ENCODE data around the gene USF2.
"Not testable (repeated sequence)": the region's sequence is repeated elsewhere in the genome, so short reads cannot be mapped to it uniquely, and the experiment has no call there.

Gene USF2

GRCh38 chr19:35285465-35285864 is 16.7 kb downstream of the USF2 start:
- DNase-seq: not testable (repeated sequence)

- DNase-seq: not testable (repeated sequence)
Observed at GRCh38 chr19:35286101-35286500, 17.3 kb downstream of the USF2 start.

GRCh38 chr19:35287713-35288112 is 19.0 kb downstream of the USF2 start:
- DNase-seq: no peak

GRCh38 chr19:35288331-35288730 is 19.6 kb downstream of the USF2 start:
- no peak for DNase-seq

- DNase-seq: no peak
Observed at GRCh38 chr19:35288906-35289305, 20.1 kb downstream of the USF2 start.

- no peak for DNase-seq
Observed at GRCh38 chr19:35290381-35291127, 21.8 kb downstream of the USF2 start.

- no peak for DNase-seq
Observed at GRCh38 chr19:35291259-35291658, 22.5 kb downstream of the USF2 start.

- no peak for DNase-seq
Observed at GRCh38 chr19:35291916-35292315, 23.2 kb downstream of the USF2 start, which contains the start of gene MAG. MAG (plus strand) TSS chr19:35292161; CDS start chr19:35295409, 3,248 bp downstream.

GRCh38 chr19:35292421-35293362 is 23.9 kb downstream of the USF2 start:
- DNase-seq: no peak

GRCh38 chr19:35293363-35293739 is 24.6 kb downstream of the USF2 start:
- DNase-seq: no peak

- DNase-seq: no peak
Observed at GRCh38 chr19:35293808-35294207, 25.0 kb downstream of the USF2 start.

GRCh38 chr19:35294328-35294727 is 25.6 kb downstream of the USF2 start:
- no peak for DNase-seq

- no peak for DNase-seq
Observed at GRCh38 chr19:35294859-35295791, 26.4 kb downstream of the USF2 start.

- peak; percentile 19 for DNase-seq
Observed at GRCh38 chr19:35295792-35296462, 27.2 kb downstream of the USF2 start.

GRCh38 chr19:35296644-35297514 is 28.1 kb downstream of the USF2 start:
- no peak for DNase-seq

- no peak for DNase-seq
Observed at GRCh38 chr19:35297515-35297848, 28.7 kb downstream of the USF2 start.

GRCh38 chr19:35297922-35298321 is 29.2 kb downstream of the USF2 start:
- no peak for DNase-seq

- no peak for DNase-seq
Observed at GRCh38 chr19:35298561-35298972, 29.8 kb downstream of the USF2 start.

GRCh38 chr19:35299523-35300338 is 31.0 kb downstream of the USF2 start:
- DNase-seq: no peak

GRCh38 chr19:35300339-35300649 is 31.5 kb downstream of the USF2 start:
- no peak for DNase-seq

- no peak for DNase-seq
Observed at GRCh38 chr19:35301961-35302360, 33.2 kb downstream of the USF2 start.
